HepG2 (cell line): ENCODE results near the gene NEAT1. TPM values are rescaled to one million over a fixed set of nuclear protein-coding genes. Genes with fewer than 3 reads are reported as not detected.

ENCODE experiments used
- FOXM1 ChIP-seq: sonication (generic); formaldehyde crosslinking; IDR thresholded peaks from 2 replicates; pipeline ENCODE4 v1.5.0; 2020; ENCODE audit warnings: missing genetic modification reagents
- MED13 ChIP-seq: sonication (generic); formaldehyde crosslinking; IDR thresholded peaks from 2 replicates; pipeline ENCODE4 v1.5.0; 2020; ENCODE audit warnings: missing genetic modification reagents
- SRY ChIP-seq: sonication (generic); formaldehyde crosslinking; IDR thresholded peaks from 2 replicates; pipeline ENCODE4 v1.8.0; 2022; ENCODE audit warnings: mild to moderate bottlenecking, missing genetic modification reagents
- ZNF335 ChIP-seq: sonication (generic); formaldehyde crosslinking; IDR thresholded peaks from 2 replicates; pipeline ENCODE4 v1.4.0; 2020; ENCODE audit warnings: missing genetic modification reagents
- ZSCAN12 ChIP-seq: sonication (generic); formaldehyde crosslinking; IDR thresholded peaks from 2 replicates; pipeline ENCODE4 v1.9.0; 2021; ENCODE audit warnings: mild to moderate bottlenecking, missing genetic modification reagents
- ZSCAN9 ChIP-seq: IDR thresholded peaks from 2 replicates; pipeline ENCODE4 v1.6.1; 2016; ENCODE audit warnings: borderline replicate concordance
- polyA plus RNA-seq, 8 experiments: library from polyadenylated mRNA; depleted of rRNA in 3 of 8; stranded (reverse) in 7 of 8; unstranded in 1 of 8; fragments of >200 nt; fragmentation: Illumina TruSeq in 4 of 8; extraction: Trizol in 4 of 8; gene quantifications; 2 replicates each; pipeline versions ENCODE4 v1.2.1 to v1.2.3, GENCODE V29; 2011 to 2016; ENCODE audit warnings: low read depth in 4 of 8, missing spikeins in 1 of 8, mixed read lengths in 1 of 8; ENCODE audit not compliant: insufficient read depth in 1 of 8
- total RNA-seq, 5 experiments: library from RNA; depleted of rRNA; stranded (reverse); fragments of >200 nt; fragmentation: Illumina TruSeq; extraction: Trizol; gene quantifications; 2 replicates each; pipeline ENCODE4 v1.2.3, GENCODE V29; 2016; ENCODE audit warnings: low read depth in 1 of 5
- TF ChIP-seq, protein P1 (sequence below): sonication (generic); formaldehyde crosslinking; IDR thresholded peaks from 2 replicates; pipeline ENCODE4 v1.4.0; 2020; ENCODE audit warnings: missing genetic modification reagents, mild to moderate bottlenecking, borderline replicate concordance
- TF ChIP-seq, protein P2 (sequence below): sonication (generic); formaldehyde crosslinking; IDR thresholded peaks from 2 replicates; pipeline ENCODE4 v1.5.0; 2020; ENCODE audit warnings: missing genetic modification reagents, mild to moderate bottlenecking, borderline replicate concordance
- TF ChIP-seq, protein P3 (sequence below): sonication (generic); formaldehyde crosslinking; IDR thresholded peaks from 2 replicates; pipeline ENCODE4 v1.8.1; 2023; ENCODE audit warnings: mild to moderate bottlenecking, missing genetic modification reagents
- TF ChIP-seq, protein P4 (sequence below): sonication (generic); formaldehyde crosslinking; IDR thresholded peaks from 2 replicates; pipeline ENCODE4 v1.5.0; 2020; ENCODE audit warnings: mild to moderate bottlenecking, missing genetic modification reagents, borderline replicate concordance
- TF ChIP-seq, protein P5 (sequence below): sonication (generic); formaldehyde crosslinking; IDR thresholded peaks from 2 replicates; pipeline ENCODE4 v1.5.1; 2020; ENCODE audit warnings: missing genetic modification reagents, mild to moderate bottlenecking, borderline replicate concordance
- TF ChIP-seq, protein P6 (sequence below): sonication (generic); formaldehyde crosslinking; IDR thresholded peaks from 2 replicates; pipeline ENCODE4 v1.5.1; 2020; ENCODE audit warnings: mild to moderate bottlenecking, moderate library complexity, missing genetic modification reagents

Gene NEAT1
- total and polyA plus RNA-seq, 2 of the 13 experiments (the other 11 are each of a cell fraction or from before 2014, with no cell fraction given), result 20.5 to 41.2 TPM

DNA sequence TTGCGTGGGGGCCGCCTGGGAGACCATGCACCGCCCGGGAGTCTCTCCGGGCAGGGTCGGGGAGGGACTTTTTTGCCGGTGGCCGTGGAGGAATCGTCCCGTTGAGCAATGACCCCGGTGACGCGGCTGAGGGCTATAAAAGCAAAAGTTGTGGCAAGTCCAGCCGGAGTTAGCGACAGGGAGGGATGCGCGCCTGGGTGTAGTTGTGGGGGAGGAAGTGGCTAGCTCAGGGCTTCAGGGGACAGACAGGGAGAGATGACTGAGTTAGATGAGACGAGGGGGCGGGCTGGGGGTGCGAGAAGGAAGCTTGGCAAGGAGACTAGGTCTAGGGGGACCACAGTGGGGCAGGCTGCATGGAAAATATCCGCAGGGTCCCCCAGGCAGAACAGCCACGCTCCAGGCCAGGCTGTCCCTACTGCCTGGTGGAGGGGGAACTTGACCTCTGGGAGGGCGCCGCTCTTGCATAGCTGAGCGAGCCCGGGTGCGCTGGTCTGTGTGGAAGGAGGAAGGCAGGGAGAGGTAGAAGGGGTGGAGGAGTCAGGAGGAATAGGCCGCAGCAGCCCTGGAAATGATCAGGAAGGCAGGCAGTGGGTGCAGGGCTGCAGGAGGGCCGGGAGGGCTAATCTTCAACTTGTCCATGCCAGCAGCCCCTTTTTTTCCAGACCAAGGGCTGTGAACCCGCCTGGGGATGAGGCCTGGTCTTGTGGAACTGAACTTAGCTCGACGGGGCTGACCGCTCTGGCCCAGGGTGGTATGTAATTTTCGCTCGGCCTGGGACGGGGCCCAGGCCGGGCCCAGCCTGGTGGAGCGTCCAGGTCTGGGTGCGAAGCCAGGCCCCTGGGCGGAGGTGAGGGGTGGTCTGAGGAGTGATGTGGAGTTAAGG is at the start of gene NEAT1 (continued):
- TF ChIP-seq, protein P1, sequence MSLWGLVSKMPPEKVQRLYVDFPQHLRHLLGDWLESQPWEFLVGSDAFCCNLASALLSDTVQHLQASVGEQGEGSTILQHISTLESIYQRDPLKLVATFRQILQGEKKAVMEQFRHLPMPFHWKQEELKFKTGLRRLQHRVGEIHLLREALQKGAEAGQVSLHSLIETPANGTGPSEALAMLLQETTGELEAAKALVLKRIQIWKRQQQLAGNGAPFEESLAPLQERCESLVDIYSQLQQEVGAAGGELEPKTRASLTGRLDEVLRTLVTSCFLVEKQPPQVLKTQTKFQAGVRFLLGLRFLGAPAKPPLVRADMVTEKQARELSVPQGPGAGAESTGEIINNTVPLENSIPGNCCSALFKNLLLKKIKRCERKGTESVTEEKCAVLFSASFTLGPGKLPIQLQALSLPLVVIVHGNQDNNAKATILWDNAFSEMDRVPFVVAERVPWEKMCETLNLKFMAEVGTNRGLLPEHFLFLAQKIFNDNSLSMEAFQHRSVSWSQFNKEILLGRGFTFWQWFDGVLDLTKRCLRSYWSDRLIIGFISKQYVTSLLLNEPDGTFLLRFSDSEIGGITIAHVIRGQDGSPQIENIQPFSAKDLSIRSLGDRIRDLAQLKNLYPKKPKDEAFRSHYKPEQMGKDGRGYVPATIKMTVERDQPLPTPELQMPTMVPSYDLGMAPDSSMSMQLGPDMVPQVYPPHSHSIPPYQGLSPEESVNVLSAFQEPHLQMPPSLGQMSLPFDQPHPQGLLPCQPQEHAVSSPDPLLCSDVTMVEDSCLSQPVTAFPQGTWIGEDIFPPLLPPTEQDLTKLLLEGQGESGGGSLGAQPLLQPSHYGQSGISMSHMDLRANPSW (CRISPR knock-in tag), result no peak; the same call in 1 of the 2 replicates
- 0 out of 2 replicates have a peak, but pooled peaks have one; percentile 87 for TF ChIP-seq FOXM1
- 0 out of 2 replicates have a peak, but pooled peaks have one; percentile 66 for TF ChIP-seq ZSCAN12 (CRISPR knock-in tag)
- TF ChIP-seq, protein P2, sequence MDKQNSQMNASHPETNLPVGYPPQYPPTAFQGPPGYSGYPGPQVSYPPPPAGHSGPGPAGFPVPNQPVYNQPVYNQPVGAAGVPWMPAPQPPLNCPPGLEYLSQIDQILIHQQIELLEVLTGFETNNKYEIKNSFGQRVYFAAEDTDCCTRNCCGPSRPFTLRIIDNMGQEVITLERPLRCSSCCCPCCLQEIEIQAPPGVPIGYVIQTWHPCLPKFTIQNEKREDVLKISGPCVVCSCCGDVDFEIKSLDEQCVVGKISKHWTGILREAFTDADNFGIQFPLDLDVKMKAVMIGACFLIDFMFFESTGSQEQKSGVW (CRISPR knock-in tag), result no peak
- TF ChIP-seq, protein P3, sequence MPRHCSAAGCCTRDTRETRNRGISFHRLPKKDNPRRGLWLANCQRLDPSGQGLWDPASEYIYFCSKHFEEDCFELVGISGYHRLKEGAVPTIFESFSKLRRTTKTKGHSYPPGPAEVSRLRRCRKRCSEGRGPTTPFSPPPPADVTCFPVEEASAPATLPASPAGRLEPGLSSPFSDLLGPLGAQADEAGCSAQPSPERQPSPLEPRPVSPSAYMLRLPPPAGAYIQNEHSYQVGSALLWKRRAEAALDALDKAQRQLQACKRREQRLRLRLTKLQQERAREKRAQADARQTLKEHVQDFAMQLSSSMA, result no peak
- peak; percentile 77; the same call in 1 of the 2 replicates for TF ChIP-seq SRY (CRISPR knock-in tag)
- TF ChIP-seq, protein P4, sequence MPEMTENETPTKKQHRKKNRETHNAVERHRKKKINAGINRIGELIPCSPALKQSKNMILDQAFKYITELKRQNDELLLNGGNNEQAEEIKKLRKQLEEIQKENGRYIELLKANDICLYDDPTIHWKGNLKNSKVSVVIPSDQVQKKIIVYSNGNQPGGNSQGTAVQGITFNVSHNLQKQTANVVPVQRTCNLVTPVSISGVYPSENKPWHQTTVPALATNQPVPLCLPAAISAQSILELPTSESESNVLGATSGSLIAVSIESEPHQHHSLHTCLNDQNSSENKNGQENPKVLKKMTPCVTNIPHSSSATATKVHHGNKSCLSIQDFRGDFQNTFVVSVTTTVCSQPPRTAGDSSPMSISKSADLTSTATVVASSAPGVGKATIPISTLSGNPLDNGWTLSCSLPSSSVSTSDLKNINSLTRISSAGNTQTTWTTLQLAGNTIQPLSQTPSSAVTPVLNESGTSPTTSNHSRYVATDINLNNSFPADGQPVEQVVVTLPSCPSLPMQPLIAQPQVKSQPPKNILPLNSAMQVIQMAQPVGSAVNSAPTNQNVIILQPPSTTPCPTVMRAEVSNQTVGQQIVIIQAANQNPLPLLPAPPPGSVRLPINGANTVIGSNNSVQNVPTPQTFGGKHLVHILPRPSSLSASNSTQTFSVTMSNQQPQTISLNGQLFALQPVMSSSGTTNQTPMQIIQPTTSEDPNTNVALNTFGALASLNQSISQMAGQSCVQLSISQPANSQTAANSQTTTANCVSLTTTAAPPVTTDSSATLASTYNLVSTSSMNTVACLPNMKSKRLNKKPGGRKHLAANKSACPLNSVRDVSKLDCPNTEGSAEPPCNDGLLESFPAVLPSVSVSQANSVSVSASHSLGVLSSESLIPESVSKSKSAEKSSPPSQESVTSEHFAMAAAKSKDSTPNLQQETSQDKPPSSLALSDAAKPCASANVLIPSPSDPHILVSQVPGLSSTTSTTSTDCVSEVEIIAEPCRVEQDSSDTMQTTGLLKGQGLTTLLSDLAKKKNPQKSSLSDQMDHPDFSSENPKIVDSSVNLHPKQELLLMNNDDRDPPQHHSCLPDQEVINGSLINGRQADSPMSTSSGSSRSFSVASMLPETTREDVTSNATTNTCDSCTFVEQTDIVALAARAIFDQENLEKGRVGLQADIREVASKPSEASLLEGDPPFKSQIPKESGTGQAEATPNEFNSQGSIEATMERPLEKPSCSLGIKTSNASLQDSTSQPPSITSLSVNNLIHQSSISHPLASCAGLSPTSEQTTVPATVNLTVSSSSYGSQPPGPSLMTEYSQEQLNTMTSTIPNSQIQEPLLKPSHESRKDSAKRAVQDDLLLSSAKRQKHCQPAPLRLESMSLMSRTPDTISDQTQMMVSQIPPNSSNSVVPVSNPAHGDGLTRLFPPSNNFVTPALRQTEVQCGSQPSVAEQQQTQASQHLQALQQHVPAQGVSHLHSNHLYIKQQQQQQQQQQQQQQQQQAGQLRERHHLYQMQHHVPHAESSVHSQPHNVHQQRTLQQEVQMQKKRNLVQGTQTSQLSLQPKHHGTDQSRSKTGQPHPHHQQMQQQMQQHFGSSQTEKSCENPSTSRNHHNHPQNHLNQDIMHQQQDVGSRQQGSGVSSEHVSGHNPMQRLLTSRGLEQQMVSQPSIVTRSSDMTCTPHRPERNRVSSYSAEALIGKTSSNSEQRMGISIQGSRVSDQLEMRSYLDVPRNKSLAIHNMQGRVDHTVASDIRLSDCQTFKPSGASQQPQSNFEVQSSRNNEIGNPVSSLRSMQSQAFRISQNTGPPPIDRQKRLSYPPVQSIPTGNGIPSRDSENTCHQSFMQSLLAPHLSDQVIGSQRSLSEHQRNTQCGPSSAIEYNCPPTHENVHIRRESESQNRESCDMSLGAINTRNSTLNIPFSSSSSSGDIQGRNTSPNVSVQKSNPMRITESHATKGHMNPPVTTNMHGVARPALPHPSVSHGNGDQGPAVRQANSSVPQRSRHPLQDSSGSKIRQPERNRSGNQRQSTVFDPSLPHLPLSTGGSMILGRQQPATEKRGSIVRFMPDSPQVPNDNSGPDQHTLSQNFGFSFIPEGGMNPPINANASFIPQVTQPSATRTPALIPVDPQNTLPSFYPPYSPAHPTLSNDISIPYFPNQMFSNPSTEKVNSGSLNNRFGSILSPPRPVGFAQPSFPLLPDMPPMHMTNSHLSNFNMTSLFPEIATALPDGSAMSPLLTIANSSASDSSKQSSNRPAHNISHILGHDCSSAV, result no peak
- TF ChIP-seq ZSCAN9, result no peak; the same call in 1 of the 2 replicates
- TF ChIP-seq, protein P5, sequence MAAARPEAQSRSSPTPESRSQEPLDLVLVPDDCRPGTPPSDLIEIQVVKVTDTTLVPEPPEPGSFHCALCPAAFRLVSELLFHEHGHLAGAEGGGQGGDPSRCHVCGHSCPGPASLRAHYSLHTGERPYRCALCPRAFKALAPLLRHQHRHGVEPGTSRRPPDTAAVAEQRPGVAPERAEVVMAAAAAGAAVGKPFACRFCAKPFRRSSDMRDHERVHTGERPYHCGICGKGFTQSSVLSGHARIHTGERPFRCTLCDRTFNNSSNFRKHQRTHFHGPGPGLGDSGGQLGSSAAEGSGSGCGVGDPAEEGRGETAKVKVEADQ, result peak; percentile 67; the same call in 1 of the 2 replicates
- no peak for TF ChIP-seq ZNF335 (CRISPR knock-in tag)
- TF ChIP-seq, protein P6, sequence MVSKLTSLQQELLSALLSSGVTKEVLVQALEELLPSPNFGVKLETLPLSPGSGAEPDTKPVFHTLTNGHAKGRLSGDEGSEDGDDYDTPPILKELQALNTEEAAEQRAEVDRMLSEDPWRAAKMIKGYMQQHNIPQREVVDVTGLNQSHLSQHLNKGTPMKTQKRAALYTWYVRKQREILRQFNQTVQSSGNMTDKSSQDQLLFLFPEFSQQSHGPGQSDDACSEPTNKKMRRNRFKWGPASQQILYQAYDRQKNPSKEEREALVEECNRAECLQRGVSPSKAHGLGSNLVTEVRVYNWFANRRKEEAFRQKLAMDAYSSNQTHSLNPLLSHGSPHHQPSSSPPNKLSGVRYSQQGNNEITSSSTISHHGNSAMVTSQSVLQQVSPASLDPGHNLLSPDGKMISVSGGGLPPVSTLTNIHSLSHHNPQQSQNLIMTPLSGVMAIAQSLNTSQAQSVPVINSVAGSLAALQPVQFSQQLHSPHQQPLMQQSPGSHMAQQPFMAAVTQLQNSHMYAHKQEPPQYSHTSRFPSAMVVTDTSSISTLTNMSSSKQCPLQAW (CRISPR knock-in tag), result no peak; the same call in 1 of the 2 replicates
- TF ChIP-seq MED13 (CRISPR knock-in tag), result peak; percentile 99
